ENCODE measurements around the gene ARAP2.

DNA sequence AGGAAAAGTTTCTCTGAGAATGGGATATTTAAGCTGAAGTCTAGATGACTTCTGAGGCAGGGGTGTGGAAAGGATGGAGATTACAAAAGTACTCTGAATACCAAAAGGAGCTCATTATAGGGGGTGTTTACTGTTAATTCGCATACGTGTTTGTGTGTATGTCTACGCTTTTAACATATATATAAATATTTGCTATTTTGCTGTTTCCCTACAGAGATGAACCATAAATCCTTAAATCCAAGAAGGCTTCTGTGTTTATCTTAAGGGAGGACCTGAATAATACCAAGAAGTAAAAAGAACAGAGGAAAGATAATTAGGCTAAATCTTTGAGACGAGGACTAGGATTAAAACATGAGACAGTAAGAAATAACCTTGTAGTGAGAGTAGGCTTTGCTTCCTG, 166.0 kb downstream of the ARAP2 start:
- TF ChIP-seq, protein P1, sequence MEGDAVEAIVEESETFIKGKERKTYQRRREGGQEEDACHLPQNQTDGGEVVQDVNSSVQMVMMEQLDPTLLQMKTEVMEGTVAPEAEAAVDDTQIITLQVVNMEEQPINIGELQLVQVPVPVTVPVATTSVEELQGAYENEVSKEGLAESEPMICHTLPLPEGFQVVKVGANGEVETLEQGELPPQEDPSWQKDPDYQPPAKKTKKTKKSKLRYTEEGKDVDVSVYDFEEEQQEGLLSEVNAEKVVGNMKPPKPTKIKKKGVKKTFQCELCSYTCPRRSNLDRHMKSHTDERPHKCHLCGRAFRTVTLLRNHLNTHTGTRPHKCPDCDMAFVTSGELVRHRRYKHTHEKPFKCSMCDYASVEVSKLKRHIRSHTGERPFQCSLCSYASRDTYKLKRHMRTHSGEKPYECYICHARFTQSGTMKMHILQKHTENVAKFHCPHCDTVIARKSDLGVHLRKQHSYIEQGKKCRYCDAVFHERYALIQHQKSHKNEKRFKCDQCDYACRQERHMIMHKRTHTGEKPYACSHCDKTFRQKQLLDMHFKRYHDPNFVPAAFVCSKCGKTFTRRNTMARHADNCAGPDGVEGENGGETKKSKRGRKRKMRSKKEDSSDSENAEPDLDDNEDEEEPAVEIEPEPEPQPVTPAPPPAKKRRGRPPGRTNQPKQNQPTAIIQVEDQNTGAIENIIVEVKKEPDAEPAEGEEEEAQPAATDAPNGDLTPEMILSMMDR (tag by site-specific recombination; IDR thresholded peaks at IDR 0.05): no peak
- no peak for TF ChIP-seq BCL11A (tag by site-specific recombination; IDR thresholded peaks at IDR 0.05; ENCODE audit: low read depth)
- TF ChIP-seq, protein P2, sequence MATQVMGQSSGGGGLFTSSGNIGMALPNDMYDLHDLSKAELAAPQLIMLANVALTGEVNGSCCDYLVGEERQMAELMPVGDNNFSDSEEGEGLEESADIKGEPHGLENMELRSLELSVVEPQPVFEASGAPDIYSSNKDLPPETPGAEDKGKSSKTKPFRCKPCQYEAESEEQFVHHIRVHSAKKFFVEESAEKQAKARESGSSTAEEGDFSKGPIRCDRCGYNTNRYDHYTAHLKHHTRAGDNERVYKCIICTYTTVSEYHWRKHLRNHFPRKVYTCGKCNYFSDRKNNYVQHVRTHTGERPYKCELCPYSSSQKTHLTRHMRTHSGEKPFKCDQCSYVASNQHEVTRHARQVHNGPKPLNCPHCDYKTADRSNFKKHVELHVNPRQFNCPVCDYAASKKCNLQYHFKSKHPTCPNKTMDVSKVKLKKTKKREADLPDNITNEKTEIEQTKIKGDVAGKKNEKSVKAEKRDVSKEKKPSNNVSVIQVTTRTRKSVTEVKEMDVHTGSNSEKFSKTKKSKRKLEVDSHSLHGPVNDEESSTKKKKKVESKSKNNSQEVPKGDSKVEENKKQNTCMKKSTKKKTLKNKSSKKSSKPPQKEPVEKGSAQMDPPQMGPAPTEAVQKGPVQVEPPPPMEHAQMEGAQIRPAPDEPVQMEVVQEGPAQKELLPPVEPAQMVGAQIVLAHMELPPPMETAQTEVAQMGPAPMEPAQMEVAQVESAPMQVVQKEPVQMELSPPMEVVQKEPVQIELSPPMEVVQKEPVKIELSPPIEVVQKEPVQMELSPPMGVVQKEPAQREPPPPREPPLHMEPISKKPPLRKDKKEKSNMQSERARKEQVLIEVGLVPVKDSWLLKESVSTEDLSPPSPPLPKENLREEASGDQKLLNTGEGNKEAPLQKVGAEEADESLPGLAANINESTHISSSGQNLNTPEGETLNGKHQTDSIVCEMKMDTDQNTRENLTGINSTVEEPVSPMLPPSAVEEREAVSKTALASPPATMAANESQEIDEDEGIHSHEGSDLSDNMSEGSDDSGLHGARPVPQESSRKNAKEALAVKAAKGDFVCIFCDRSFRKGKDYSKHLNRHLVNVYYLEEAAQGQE (tag by site-specific recombination; IDR thresholded peaks at IDR 0.05): no peak
- TF ChIP-seq, protein P3, sequence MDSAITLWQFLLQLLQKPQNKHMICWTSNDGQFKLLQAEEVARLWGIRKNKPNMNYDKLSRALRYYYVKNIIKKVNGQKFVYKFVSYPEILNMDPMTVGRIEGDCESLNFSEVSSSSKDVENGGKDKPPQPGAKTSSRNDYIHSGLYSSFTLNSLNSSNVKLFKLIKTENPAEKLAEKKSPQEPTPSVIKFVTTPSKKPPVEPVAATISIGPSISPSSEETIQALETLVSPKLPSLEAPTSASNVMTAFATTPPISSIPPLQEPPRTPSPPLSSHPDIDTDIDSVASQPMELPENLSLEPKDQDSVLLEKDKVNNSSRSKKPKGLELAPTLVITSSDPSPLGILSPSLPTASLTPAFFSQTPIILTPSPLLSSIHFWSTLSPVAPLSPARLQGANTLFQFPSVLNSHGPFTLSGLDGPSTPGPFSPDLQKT (IDR thresholded peaks at IDR 0.05; ENCODE audit: borderline replicate concordance, low read depth, low read length): no peak
- no peak for TF ChIP-seq ZNF600 (tag by site-specific recombination; IDR thresholded peaks at IDR 0.05)

All from HEK293 (cell line).